HG03039 (cell line): Measurements from ENCODE around the gene ADAM12.
"Not testable (repeated sequence)": the region's sequence is repeated elsewhere in the genome, so short reads cannot be mapped to it uniquely, and the experiment has no call there.

Experiments
- ATAC-seq: cut with Tn5 transposase; IDR thresholded peaks from one replicate; pipeline ENCODE4 v1.9.1; 2021; ENCODE audit warnings: mild to moderate bottlenecking, moderate library complexity; ENCODE audit not compliant: unreplicated experiment

The ADAM12 gene

DNA sequence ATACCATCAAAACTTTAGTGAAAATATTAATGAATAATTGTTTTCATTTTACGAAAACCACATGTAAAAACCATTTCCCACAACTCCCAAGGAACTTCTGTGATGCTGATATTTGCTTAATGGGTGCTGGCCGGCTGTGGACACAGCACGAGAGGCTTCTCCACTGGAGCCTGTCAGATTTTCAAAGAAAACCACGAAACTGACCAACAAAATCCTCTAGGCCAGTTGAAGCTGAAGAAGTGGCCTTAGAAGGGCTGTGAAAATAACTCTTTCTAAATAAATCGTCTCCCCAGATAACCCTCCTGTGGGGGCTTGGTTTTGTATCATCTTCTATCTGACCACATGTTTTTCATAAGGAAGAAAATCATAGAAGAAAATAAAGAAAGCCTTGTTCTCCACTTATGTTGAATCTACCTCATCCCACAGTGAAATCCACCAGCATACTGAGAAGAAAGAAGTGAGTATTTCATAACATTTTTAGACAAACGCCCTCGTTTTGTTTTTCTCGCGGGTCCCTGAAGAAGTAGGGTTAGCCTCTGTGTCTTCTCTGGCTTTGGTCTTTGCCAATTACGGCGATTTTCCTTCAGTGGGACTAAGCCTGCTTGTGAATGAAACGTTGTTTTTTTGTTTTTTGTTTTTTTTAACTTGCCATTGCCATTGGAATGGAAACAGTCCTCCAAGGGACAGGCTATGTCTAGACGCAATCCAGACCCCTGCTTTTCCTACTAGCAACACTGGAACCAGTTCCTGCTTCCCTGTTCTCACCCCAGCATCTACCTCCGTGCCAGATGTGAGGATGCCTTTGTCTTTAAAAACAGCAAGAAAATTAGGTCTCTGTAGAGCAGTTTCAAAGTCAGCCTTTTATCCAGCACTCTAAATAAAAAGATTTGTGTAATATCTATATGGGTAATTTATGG, 123.9 kb downstream of the ADAM12 start:
- no peak for ATAC-seq

GRCh38 chr10:126263006-126263676, 125.1 kb downstream of the ADAM12 start:
- ATAC-seq = no peak

GRCh38 chr10:126262233-126262838, 125.9 kb downstream of the ADAM12 start:
- no peak for ATAC-seq

GRCh38 chr10:126259760-126260479, 128.4 kb downstream of the ADAM12 start:
- ATAC-seq = no peak

- no peak for ATAC-seq
Measured at GRCh38 chr10:126256864-126257263, 131.4 kb downstream of the ADAM12 start.

GRCh38 chr10:126255313-126255712, 133.0 kb downstream of the ADAM12 start:
- no peak for ATAC-seq

GRCh38 chr10:126253611-126253998, 134.7 kb downstream of the ADAM12 start:
- ATAC-seq = no peak

- no peak for ATAC-seq
Measured at GRCh38 chr10:126252884-126253610, 135.2 kb downstream of the ADAM12 start.

GRCh38 chr10:126251778-126252407, 136.4 kb downstream of the ADAM12 start:
- no peak for ATAC-seq

DNA sequence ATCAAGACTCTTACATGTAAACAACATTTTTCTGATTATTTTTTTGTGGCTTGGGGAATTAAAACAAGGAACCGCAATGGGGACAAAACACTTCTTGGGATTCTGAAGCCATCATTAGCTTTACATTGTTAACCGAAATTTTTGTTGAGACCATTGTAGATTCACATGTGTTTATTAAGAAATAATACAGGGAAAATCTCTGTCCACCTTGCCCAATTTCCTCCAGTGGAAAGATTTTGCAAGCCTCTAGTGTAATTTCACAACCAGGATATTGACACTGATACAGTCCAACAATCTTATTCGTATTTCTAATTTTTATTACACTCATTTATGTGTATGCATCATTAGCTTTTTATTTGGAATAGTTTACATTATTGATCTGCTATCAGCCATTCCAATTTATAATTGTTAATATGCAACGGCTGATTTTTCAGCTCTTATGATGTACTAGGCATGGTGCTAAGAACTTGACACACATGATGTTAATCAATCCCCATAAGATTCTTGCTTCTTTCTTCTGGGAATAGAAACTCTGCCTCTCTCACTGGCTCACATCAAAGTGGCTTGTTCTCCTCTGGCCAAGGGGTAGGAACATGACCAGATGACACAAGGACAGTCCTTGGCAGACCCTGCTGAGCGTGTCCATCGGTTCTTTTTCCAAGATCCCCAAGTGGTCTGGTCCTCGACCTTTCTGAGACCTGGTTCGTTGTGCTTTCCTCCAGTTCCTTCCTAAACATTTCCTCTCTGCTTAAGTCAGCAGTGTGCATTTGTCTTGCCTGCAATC, 137.6 kb downstream of the ADAM12 start:
- no peak for ATAC-seq

DNA sequence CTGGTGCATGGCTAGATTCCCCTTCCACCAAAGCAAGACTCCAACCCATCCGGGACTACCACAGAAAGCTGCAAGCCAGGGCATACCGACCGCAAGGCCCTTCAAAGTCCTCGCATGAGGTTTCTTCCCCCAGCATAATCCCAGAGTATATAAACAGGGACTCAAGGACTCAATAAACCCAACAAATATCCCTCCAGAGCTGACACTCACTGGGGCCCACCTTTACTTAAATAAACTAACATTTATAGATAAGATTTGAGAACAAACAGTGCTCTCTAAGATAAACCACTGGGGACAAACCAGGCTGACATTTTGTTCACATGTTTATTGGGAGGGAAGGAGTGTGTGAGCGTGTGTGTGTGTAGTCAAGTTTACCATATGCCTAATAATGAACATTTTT, 138.2 kb downstream of the ADAM12 start:
- no peak for ATAC-seq

- ATAC-seq = no peak
Measured at GRCh38 chr10:126247446-126247975, 140.8 kb downstream of the ADAM12 start.

DNA sequence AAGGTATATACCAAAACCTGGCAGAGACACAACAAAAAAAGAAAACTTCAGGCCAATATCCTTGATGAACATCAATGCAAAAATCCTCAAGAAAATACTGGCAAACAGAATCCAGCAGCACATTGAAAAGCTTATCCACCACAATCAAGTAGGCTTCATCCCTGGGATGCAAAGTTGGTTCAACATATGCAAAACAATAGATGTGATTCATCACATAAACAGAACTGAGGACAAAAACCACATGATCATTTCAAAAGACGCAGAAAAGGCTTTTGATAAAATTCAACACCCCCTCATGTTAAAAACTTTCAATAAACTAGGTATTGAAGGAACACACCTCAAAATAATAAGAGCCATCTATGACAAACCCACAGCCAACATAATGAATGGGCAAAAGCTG, 141.9 kb downstream of the ADAM12 start:
- ATAC-seq = not testable (repeated sequence)

- no peak for ATAC-seq
Measured at GRCh38 chr10:126245501-126245900, 142.8 kb downstream of the ADAM12 start.

DNA sequence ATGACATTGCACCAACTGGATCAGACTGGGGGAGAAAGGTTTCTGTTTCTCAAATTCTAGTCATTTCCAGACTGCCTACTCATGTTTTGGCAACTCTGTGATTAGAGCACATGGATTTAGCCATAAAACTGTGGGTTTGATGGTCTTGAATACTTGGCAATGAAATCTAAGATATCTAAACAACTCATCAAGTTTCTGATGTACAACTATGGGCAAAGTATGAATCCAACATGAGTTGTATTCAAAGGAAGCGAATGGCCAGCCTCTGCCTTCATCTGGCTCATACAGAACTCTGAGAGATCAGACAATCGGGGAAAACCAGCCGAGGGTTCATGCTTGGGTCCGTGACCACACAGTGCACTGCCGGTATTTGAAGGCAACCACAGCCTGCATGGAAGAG, 144.3 kb downstream of the ADAM12 start:
- ATAC-seq = no peak

DNA sequence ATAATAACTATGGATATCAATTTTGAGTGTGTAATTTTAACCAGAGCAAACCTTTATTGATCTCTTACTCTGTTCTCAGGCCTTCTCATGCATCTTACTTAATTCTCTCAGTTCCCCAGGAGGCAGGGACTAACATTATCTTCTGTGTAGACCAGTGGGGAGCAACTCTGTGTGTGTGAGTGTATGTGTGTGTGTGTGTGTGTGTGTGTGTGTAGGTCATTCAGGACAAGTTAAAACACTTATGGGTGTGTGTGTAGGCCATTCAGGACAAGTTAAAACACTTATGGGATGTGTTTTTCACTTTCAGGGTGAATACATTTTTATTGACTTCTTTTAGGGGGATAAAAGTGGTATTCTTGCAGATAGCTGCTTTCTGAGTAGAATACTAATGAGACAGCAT, 145.0 kb downstream of the ADAM12 start:
- ATAC-seq = no peak

- no peak for ATAC-seq
Measured at GRCh38 chr10:126242397-126243260, 145.6 kb downstream of the ADAM12 start.

GRCh38 chr10:126240483-126240882, 147.8 kb downstream of the ADAM12 start:
- ATAC-seq = no peak
